RCC 7860 (cell line): ENCODE measurements around the gene SLC52A1.
"Not testable (repeated sequence)": the region's sequence is repeated elsewhere in the genome, so short reads cannot be mapped to it uniquely, and the experiment has no call there.

ENCODE experiments used
- DNase-seq: peaks from one replicate; pipeline ENCODE4 v3.0.0-alpha.2; 2015; ENCODE audit warnings: low spot score
- FAIRE-seq: peaks from 2 replicates; lab custom pipeline; 2012; peaks lifted over from hg19 to GRCh38; lab: Jason Lieb, UNC

Gene SLC52A1

DNA sequence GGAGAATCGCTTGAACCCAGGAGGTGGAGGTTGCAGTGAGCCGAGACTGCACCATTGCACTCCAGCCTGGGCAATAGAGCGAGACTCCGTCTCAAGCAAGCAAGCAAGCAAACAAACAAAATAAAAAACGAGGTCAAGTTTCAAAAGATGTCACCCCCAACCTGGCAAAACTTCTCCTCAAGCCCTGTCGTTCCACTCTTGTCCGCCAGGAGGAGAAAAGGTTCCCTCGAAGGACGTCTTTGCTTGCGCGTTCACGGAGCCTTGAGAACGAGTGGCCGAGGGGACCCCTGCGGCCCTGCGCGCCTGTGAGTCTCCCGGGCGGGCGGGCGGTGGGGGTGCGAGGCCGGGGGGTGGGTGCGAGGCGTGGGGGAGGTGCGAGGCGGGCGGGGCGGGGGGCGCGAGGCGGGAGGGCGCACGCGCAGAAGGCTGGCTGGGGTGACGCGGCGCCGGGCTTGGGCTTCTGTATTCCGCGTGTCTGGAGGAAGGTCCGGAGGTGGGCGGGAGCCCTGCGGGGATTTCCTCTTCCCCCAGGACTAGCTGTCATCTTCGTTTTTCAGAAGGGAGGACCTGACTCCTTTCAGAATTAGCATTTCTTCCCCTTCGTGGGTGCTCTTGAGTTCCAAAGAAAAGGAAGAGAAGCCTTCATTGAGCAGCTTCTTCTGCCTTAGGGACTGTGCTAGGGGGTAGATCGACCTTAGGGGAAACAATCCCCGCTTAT lies 3.7 kb downstream of the SLC52A1 start:
- no peak for FAIRE-seq
- peak; percentile 35 for DNase-seq

DNA sequence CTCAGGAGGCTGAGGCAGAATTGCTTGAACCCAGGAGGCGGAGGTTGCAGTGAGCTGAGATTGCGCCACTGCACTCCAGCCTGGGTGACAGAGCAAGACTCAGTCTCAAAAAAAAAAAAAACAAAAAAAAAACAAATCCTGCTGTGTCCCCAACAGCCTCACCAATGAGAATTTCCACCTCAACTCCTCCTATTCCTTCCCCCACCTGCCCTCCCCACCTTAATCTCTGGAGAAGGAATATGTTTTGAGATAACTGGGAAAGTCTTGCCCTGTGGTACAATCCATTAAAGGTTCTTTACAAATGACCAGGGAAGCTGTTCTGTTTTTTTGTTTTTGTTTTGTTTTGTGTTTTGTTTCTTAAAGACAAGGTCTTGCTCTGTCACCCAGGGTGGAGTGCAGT lies 5.1 kb downstream of the SLC52A1 start:
- not testable (repeated sequence) for DNase-seq, FAIRE-seq

DNA sequence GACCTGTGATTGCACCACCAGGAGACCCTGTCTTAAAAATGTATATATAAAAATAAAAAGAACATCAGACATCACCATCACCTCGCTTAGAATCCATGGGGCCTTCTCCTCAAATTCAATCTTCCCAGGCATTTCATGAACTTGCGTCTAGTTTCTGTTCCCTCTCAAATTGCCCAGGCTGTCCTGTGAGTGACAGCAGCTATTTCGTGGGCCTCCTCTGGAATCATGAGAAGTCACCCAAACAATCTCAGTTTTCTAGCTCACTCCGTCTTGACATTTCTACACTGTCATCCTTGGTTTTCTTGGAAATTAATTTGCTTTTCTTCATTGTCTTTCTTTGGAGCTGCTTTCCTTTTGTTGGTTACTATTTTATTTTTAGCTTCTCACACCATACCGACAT lies 7.3 kb downstream of the SLC52A1 start:
- DNase-seq (no peak), FAIRE-seq (no peak)

DNA sequence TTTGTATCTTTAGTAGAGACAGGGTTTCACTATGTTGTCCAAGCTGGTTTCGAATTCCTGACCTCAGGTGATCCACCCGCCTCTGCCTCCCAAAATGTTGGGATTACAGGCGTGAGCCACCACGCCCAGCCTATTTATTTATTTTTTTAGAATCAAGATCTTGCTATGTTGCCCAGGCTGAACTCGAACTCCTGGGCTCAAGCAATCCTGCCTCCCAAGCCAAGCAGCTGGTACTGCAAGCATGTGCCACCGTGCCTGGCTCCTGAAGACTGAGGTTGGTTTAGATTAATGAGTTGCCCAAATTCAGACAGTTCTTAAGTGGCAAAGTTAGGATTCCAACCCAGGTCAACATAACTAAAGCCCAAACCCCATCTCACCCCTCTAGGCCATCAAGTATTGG lies 7.9 kb downstream of the SLC52A1 start:
- FAIRE-seq (no peak), DNase-seq (no peak)

DNA sequence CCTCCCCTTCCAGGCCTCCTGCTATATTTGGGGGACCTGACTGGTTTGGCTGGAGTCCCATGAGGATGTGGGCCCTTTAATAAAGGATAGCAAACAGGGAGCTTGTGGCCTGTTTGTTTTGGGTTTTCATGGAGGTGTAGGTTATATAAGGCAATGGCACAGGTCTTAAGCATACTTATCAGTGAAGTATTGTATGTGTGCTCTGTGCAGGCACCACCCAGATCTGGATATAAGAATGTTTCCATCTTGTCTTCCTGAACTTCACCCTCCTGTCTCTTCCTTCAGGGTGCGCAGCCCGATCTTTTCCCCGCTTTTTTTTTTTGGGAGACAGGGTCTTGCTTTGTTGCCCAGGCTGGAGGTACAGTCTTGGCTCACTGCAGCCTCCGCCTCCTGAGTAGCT lies 10.6 kb downstream of the SLC52A1 start:
- DNase-seq (no peak), FAIRE-seq (no peak)

DNA sequence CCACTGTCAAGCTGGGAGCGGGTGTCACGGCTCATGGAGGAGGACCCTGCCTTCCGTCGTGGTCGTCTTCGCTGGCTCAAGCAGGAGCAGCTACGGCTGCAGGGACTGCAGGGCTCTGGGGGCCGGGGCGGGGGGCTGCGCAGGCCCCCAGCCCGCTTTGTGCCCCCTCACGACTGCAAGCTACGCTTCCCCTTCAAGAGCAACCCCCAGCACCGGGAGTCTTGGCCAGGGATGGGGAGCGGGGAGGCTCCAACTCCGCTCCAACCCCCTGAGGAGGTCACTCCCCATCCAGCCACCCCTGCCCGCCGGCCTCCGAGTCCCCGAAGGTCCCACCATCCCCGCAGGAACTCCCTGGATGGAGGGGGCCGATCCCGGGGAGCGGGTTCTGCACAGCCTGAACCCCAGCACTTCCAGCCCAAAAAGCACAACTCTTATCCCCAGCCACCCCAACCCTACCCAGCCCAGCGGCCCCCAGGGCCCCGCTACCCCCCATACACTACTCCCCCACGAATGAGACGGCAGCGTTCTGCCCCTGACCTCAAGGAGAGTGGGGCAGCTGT lies 11.6 kb downstream of the SLC52A1 start:
- FAIRE-seq = no peak
- DNase-seq = no peak

DNA sequence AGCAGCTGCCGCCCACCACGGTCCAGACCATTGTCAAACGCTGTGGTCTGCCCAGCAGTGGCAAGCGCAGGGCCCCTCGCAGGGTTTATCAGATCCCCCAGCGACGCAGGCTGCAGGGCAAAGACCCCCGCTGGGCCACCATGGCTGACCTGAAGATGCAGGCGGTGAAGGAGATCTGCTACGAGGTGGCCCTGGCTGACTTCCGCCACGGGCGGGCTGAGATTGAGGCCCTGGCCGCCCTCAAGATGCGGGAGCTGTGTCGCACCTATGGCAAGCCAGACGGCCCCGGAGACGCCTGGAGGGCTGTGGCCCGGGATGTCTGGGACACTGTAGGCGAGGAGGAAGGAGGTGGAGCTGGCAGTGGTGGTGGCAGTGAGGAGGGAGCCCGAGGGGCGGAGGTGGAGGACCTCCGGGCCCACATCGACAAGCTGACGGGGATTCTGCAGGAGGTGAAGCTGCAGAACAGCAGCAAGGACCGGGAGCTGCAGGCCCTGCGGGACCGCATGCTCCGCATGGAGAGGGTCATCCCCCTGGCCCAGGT lies 13.0 kb downstream of the SLC52A1 start:
- DNase-seq = no peak
- no peak for FAIRE-seq

DNA sequence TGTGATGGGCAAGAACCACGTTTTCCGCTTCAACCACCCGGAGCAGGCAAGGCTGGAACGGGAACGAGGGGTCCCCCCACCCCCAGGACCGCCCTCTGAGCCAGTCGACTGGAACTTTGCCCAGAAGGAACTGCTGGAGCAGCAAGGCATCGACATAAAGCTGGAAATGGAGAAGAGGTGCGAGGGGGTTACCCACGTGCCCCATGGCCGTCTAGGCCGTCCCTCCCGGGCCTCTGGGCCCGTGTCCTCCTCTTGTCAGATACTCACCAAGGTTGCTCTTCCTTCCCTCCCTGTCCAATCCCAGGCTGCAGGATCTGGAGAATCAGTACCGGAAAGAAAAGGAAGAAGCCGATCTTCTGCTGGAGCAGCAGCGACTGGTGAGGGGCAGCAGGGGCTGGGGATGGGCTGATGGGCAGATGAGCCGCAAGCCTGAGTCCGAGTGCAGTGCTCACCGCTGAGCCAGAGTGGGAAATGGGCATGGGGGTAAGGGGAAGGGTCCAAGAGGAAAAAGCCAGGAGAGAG lies 14.7 kb downstream of the SLC52A1 start:
- FAIRE-seq (no peak), DNase-seq (no peak)

DNA sequence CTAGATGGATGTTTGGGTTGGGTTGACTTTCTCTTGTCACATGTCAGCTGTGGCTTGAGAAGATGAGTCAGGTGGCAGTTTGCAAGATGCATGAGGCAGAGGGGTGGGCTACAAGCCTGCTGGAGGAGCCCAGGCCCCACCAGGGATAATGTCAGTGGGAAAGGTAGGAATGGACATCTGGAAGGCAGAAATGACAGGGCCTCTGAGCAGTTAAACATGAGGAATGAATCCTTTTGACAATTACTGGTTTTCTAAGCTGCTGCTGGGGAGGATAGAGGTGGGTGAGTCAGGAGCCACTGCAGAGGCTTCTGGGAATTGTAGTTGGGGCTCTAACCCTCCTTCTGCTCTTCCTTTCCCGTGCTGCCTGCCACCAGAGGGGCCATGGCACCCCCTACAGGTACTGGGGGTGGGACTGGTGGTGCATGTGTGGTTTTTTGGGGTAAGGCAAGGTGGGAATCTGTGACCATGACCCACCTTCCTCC lies 15.7 kb downstream of the SLC52A1 start:
- DNase-seq (no peak), FAIRE-seq (no peak)

DNA sequence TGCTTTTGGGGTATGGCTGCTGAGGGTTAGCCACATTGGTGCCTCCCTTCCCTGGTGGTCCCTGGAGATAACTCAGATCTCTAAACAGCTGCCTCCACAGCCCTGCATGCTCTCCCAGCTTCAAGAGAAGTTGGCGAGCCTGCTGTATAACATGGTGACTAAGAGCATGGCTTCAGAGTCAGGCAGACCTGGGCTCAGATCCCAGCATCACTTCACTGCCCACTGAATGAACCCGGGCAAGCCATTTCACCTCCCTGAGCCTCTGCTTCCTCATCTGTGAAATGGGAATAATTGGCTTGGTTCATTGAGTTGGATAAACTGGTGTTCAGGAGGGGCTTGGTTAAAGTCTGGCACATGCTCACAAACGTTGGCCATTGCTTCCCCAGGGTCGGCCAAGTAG lies 20.9 kb downstream of the SLC52A1 start:
- no peak for DNase-seq
- FAIRE-seq = no peak

DNA sequence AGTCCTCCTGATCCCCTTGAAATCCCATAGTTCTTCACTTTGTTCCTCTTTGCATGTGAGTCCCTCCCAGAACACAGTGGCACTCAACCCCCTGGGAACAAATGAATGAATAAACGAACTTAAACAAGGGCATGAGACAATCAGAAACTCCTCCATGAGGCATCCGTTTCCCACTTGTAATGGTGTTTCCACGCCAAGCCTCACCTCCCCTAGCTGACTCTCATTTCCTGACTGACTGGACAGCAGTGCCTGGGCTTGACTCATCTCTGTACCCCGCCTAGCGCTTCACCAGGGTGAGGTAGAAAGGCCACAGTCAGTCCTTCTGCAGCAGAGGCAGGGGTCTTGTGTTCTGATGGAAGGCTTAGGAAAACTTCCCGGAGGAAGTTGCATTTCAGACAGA lies 23.3 kb downstream of the SLC52A1 start:
- FAIRE-seq = no peak
- no peak for DNase-seq

DNA sequence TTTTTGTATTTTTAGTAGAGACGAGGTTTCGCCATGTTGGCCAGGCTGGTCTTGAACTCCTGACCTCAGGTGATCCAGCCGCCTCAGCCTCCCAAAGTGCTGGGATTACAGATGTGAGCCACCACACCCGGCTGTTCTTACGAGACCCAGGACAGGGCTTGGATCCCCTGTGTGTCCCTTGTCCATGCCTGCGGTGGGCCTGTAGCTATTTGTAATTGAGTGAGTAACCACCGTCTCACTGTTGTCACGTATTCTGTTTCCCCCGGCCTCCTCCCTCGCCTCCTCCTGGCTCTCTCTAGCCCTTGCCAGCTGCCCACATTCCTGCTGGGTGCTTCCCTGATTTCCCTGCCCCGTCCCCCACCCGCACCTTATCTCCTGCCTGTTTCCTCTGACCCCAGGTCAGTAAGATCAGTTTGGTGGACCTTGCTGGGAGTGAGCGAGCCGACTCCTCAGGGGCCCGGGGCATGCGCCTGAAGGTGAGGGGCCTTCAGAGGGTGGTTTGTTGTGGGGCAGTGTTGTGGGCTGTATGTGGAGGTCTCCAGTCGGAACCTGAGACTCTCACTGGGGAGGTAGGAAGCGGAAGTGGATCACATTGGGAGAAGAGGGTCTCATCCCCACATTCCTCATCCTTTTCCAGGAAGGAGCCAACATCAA lies 31.9 kb downstream of the SLC52A1 start:
- FAIRE-seq (no peak), DNase-seq (no peak)

DNA sequence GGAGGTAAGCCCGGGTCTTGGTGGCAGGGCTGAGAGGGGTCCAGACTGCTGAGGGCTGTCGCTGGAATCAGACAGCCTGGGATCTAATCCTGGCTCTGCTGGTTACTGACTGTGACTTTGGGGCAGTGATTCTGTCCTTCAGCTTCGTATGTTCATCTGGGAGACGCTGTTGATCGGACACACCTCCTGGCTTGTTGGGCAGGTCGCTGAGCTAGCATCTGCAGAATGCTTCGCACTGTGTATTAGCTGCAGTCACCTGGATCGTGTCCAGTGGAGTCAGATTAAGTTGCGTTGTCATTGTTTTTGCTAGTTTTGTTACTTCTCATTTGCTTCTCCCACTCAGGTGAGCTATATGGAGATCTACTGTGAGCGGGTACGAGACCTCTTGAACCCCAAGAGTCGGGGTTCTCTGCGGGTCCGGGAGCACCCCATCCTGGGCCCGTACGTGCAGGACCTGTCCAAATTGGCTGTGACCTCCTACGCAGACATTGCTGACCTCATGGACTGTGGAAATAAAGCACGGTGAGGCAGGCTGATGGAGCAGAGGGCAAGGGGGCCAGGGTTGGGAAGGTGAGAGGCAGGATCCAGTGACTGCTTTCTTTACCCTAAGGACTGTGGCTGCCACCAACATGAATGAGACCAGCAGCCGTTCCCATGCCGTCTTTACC lies 33.0 kb downstream of the SLC52A1 start:
- no peak for FAIRE-seq
- DNase-seq = no peak

DNA sequence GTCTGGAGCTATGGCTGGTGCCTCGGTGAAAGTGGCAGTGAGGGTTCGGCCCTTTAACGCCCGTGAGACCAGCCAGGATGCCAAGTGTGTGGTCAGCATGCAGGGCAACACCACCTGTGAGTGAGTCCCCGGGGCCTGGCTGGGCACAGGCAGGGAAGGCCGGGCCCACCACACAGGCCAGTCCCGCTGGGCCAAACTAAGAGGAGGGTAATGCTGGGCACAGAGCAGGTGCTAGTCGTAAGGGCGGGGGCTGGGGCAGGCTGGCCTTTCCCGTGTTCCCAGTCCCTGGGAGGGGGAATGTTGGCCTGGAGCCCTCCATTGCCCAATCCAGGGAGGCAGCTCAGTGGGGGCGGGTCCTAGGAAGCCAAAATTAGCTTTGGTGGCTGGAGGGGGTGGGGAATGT lies 35.0 kb downstream of the SLC52A1 start:
- FAIRE-seq (no peak), DNase-seq (no peak)

DNA sequence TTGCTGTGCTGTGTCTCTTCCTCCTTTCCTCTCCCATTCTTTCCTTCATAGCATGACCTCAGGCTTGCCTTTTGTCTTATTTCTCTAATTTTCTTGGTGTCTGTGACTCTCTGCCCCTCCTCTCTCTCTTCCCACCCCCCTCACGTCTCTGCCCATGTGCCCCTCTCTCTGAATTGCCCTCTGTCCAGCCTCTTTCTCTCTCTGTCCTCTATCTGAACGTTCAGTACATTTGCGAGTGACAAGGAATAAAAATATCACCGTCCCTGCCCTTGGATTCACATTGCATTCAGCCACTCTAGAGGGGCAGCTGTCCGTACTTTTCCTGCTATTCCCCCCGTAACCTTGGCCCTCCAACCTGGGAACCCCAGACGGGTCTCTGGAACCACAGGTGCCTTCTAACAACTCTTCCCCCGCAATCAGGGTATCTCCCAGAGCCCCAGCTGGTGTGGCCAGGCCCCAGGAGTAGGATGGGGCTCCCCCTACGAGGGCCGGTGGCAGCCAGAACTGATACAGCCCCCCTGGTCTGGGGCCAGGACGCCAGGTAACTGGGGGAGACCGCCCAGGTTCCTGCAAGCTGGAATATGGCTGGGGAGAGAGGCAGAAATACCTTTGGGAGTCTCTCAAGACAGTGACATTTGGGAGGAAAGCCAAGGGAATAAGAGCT lies 35.7 kb downstream of the SLC52A1 start:
- no peak for FAIRE-seq

DNA sequence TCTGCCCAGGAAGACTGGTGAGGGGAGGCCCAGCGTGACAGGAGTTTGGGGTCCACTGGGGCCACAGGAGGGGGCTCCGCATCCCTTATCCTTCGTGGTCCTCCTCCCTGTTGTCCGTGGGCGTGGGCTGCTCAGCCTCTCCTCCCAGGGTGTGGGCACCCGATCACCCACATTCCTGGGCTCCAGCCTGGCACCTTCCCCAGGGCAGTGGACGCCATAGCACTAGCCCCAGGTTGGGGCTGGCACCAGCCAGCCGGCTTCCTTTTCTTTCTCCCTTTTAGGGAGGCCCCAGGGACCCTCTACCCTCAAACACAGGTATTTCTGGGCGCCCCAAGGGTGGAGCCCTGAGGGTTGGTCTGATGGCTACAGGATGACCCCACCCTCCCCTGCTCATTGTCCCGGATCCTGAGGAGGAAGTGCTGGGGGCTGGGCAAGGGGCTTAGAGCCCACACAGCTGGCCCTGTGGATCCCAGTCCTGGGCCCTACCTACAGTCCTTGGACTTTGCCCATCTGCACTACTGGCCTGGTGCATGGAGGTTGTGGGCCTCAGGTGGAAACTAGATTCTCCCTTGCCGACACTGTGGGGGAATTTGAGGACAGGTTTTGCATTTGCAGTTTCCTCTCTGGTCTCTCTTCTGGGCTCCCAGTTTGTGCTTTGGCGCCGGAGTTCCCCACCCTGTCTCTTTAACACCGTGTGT lies 36.3 kb downstream of the SLC52A1 start:
- DNase-seq (no peak), FAIRE-seq (no peak)

More for the DNA sequence above, 35.7 kb downstream of the SLC52A1 start:
- DNase-seq = no peak

DNA sequence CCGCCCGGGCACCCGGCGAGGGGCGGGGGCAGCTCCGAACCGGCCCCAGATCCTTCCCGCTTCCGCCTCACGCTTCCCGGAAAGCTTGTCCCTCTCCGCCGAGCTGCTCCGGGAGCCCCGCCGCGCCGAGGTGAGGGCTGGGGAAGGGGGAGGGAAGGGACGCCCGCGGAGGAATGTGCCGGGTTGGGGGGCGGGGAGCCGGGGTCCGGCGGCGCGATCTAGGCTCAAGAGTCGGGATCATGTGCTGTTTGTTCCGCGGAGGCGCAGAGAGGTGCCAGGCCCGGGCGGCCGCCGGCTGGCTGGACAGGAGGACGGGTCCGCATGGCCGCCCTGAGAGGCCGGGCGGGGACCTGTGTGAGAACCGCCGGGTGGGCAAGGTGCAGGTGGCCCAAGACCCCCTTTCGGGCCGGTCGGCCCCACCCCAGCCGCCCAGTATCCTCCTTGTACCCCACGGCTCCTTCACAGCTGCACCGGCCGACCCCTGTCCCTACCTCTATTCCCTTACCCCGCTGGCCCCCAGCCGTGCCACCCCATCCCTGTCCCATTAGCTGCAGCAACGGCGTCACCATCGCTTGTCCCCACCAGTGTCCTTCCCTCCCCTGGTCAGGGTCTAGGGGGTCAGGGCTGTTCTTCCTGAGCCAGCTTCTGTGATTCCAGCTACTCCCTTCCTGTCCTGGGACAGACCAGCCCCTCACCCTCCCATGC lies 37.0 kb downstream of the SLC52A1 start:
- FAIRE-seq = no peak
- DNase-seq = no peak

DNA sequence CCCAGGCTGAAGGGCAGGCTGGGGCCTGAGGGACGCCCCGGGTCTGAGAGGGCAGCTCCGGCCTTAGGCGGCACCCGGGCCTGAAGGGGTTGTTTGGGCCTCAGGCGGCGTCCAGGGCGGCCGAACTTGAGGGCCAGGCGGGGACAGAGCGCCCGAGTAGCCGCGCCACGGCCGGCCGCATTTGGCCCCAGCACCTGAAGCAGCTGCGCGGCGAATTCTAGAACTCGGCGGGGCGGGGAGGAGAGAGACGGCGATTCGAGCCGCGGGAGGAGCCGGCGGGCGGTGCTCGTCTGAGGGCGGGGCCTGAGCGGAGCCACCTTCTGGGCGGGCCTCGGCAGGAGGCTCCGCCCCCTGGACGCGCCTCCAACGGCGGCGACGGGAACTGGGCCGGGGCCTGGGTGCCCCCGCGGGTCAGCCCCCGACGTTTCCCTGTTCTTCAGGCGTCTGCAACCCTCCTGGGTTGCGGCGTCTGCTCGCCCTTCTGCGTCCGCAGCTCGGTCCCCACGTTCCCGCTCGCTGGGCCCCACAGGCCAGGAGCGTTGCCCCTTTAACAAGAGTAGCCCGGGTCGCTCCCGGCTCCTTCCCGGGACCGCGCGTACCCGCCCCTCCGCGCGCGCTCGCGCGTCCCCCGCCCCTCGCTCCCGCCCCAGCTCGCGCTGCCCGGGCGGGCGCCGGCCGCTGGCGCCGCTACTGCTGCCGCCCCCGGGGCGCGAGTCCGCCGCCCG lies 37.8 kb downstream of the SLC52A1 start, which contains the start of the genes INCA1 and KIF1C:
INCA1 (minus strand) TSS at position 221 of the 725 bp plus-strand sequence. CDS start 3,085 bp downstream, outside the sequence.
KIF1C (plus strand) TSS at position 649 of the 725 bp plus-strand sequence. CDS start 2,297 bp downstream, outside the sequence.
- no peak for FAIRE-seq

More for the DNA sequence above, 37.8 kb downstream of the SLC52A1 start, which contains the start of the genes INCA1 and KIF1C:
- peak; percentile 72 for DNase-seq
